GM19240 (cell line): ENCODE results near the gene AFAP1.

Experiments
- DNase-seq: peaks from one replicate; pipeline ENCODE4 v3.0.0; 2011; ENCODE audit warnings: low spot score; ENCODE audit not compliant: insufficient read length

AFAP1 gene

GRCh38 chr4:7843831-7844593 lies 95.6 kb downstream of the AFAP1 start:
- peak; percentile 33 for DNase-seq

- no peak for DNase-seq
These were observed 97.0 kb downstream of the AFAP1 start for GRCh38 chr4:7842384-7843279.

- DNase-seq = no peak
These were observed 97.8 kb downstream of the AFAP1 start for GRCh38 chr4:7841894-7842293.

GRCh38 chr4:7841071-7841470 lies 98.6 kb downstream of the AFAP1 start:
- DNase-seq = no peak

- no peak for DNase-seq
These were observed 99.8 kb downstream of the AFAP1 start for GRCh38 chr4:7839856-7840255.

- DNase-seq = no peak
These were observed 101.4 kb downstream of the AFAP1 start for GRCh38 chr4:7838136-7838782.

- DNase-seq = no peak
These were observed 102.0 kb downstream of the AFAP1 start for GRCh38 chr4:7837597-7838135.

GRCh38 chr4:7831858-7832730 lies 107.6 kb downstream of the AFAP1 start:
- DNase-seq = no peak

GRCh38 chr4:7831330-7831729 lies 108.3 kb downstream of the AFAP1 start:
- DNase-seq = no peak

- no peak for DNase-seq
These were observed 108.9 kb downstream of the AFAP1 start for GRCh38 chr4:7830747-7831146.

- DNase-seq = no peak
These were observed 109.7 kb downstream of the AFAP1 start for GRCh38 chr4:7829652-7830580.

- no peak for DNase-seq
These were observed 110.8 kb downstream of the AFAP1 start for GRCh38 chr4:7828793-7829301.

GRCh38 chr4:7828011-7828720 lies 111.5 kb downstream of the AFAP1 start:
- no peak for DNase-seq

GRCh38 chr4:7827566-7827965 lies 112.1 kb downstream of the AFAP1 start:
- DNase-seq = no peak

- DNase-seq = no peak
These were observed 112.8 kb downstream of the AFAP1 start for GRCh38 chr4:7826909-7827306.

GRCh38 chr4:7826176-7826908 lies 113.3 kb downstream of the AFAP1 start:
- DNase-seq = no peak

GRCh38 chr4:7824218-7824617 lies 115.4 kb downstream of the AFAP1 start:
- no peak for DNase-seq

GRCh38 chr4:7823416-7823824 lies 116.2 kb downstream of the AFAP1 start:
- DNase-seq = no peak
